ENCODE results near the gene RALGAPA2.
"Not testable (repeated sequence)": the region's sequence is repeated elsewhere in the genome, so short reads cannot be mapped to it uniquely, and the experiment has no call there.

RALGAPA2 gene

GRCh38 chr20:20567712-20568111 lies 144.7 kb downstream of the RALGAPA2 start:
- no peak for DNase-seq

DNA sequence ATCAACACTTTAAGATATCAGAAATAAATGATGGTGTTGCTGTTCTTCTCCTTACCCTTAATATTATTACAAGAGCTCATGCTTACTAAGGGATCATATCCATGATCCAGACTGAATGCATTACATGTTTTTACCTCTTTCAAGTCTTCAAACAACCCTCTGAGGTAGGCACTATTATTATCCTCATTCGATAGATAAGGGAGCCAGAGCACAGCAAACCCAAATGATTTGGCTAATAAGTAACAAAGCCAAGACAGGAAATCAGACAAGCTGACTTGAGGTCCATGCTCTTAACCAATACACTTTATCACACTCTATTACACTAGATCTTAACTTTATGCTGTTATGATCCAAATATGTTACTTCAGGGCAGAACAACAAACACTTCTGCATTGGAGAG lies 145.9 kb downstream of the RALGAPA2 start:
- DNase-seq = no peak

DNA sequence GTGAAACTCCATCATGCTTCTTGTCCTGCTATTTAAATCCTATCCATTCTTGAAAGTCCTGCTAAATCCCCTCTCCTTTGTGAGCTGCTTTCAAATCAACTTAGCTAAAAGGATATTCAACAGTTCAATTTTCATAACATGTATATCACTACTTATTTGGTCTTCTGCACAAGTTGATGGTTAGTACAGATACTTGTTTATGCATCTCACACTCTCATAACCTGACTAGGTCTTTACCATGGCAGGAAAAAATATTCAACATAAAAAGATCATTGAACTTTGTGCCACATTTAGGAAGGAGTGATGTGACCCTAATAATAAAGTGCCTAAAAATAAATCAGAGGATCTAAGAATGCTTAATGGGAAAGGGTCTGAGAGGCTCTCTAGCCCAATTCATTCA lies 148.2 kb downstream of the RALGAPA2 start:
- no peak for DNase-seq

GRCh38 chr20:20562507-20562906 lies 149.9 kb downstream of the RALGAPA2 start:
- DNase-seq = no peak

GRCh38 chr20:20561841-20562240 lies 150.6 kb downstream of the RALGAPA2 start:
- no peak for DNase-seq

- DNase-seq = no peak
These were observed 151.3 kb downstream of the RALGAPA2 start for GRCh38 chr20:20561172-20561571.

GRCh38 chr20:20557406-20557805 lies 155.0 kb downstream of the RALGAPA2 start:
- no peak for DNase-seq

- no peak for DNase-seq
These were observed 156.6 kb downstream of the RALGAPA2 start for GRCh38 chr20:20555838-20556237.

GRCh38 chr20:20554951-20555350 lies 157.5 kb downstream of the RALGAPA2 start:
- no peak for DNase-seq

GRCh38 chr20:20553541-20553940 lies 158.9 kb downstream of the RALGAPA2 start:
- no peak for DNase-seq

DNA sequence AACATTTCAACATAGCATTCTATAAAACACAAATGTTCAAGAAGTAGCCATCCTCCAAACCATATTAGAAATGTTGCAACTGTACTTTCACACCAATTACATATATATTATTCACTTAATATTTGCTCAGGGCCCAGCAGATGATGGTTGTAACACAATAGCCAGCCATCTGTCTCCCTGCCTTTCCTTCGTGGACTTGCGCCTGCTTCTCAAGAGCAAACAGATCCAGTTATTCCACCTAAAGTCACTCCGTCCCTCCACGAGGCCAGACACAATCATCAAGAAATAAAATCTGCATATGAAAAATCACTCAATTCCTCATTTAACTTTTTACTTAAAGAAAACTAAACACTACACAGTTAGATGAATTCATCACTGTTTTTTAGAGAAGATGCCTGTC lies 160.4 kb downstream of the RALGAPA2 start:
- no peak for DNase-seq

GRCh38 chr20:20551409-20551808 lies 161.0 kb downstream of the RALGAPA2 start:
- no peak for DNase-seq

GRCh38 chr20:20549704-20550103 lies 162.7 kb downstream of the RALGAPA2 start:
- DNase-seq = no peak

GRCh38 chr20:20549267-20549612 lies 163.2 kb downstream of the RALGAPA2 start:
- no peak for DNase-seq

- no peak for DNase-seq
These were observed 163.7 kb downstream of the RALGAPA2 start for GRCh38 chr20:20548527-20549266.

- no peak for DNase-seq
These were observed 164.6 kb downstream of the RALGAPA2 start for GRCh38 chr20:20547876-20548266.

DNA sequence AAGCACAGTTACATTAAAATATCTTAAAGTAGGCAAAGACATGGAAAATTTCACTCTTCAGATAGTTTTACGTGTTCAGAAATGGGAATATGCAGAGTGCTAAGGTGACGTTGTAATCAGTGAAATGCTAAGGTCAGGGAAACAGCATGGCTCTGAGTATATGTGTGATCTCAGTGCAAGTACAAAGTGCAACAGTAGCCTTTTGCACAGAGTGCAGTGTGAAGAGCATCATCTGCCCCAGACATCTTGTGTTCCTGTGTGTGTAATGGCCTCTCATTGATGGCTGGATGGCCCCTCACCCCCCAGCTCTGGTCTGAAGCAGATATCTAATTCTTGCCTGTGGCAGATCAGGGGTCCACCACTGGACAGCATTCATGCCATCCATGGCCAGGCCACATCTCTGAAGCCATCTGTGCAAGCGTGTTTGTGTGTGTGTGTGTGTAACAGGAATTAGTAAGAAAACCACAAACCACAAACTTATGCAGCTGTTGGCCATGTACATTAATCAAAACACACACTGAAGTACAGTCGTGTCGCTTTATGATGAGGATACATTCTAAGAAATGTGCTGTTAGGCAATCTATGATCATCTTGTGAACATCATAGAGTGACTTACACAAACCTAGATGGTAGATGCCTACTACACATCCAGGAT lies 165.1 kb downstream of the RALGAPA2 start:
- DNase-seq = peak in 1 of 2 experiments; percentile 23

GRCh38 chr20:20546402-20546801 lies 166.0 kb downstream of the RALGAPA2 start:
- peak in 1 of 2 experiments; percentile 24 for DNase-seq

GRCh38 chr20:20543348-20543747 lies 169.1 kb downstream of the RALGAPA2 start:
- not testable (repeated sequence) for DNase-seq

GRCh38 chr20:20536240-20536933 lies 176.1 kb downstream of the RALGAPA2 start:
- no peak for DNase-seq

- no peak for DNase-seq
These were observed 177.4 kb downstream of the RALGAPA2 start for GRCh38 chr20:20535051-20535450.

DNA sequence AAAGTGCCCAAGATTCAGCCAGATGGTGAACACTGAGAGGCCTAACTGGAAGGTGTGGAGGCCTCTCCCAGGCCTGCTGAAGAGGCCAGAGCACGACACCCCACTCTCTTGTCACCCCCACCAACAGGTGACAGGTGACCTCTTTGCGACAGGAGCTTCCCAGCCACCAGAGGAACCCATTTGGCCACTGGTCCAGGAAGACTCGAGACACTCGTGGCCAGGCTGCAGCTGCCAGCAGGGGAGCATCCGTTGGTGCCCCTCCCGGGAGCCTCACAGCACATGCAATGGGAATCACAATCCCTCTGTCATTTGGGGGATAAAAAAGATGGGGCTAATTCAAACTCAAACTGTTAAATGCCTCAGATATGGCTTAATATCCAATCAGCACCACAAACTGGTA lies 181.2 kb downstream of the RALGAPA2 start:
- no peak for DNase-seq

DNA sequence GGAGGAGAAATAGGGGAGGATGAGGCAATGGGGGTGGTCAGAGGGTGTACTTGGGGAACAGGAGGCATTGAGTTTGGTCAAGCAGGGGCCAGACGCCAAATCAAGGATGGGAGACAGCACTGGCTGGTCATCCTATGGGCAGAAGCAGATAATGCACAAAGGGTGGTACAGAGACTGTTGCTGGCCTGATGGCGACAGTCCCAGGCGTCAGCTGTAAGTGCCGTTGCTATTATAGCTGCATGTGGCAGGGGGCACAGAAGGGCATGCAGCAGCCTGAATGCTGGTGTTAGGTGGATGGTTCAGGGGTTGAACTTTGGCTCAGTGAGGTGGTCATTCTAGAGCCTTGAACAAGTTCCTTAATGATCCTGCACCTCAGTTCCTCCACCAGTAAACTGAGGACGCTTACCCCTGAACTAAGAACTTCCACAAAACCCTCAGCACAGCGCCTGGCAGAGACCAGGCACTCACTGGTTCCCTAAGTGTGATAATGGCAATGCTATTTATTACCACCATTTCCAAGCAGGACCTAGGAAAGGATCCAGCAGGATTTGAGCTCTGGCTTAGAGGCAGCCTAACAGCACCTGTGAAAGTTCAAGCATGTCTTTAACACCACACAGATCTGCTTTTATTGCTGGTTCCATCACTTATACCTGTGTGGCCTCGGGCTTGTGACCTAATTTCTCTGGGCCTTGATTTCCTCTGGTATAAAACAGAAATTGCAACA lies 181.9 kb downstream of the RALGAPA2 start:
- DNase-seq = no peak
